Fibroblast of lung (primary cell): Measurements from ENCODE around the gene CLDN8. TPM values are rescaled to one million over a fixed set of nuclear protein-coding genes. Genes with fewer than 3 reads are reported as not detected.

Experiments used
- DNase-seq, 2 donors: peaks; one replicate each; pipeline versions ENCODE4 v3.0.0 to v3.0.0-alpha.2; 2010; ENCODE audit warnings: low read depth in 2 of 2
- H2AFZ ChIP-seq: 2 replicates; pipeline ENCODE4 v1.5.1; 2012; ENCODE audit warnings: low read length, control low read depth, inconsistent platforms
- H3K27ac ChIP-seq: 2 replicates; pipeline ENCODE4 v1.5.1; 2011; ENCODE audit warnings: low read length, control low read depth; ENCODE audit not compliant: insufficient read depth
- H3K27me3 ChIP-seq: 2 replicates; pipeline ENCODE4 v1.5.1; 2011; ENCODE audit warnings: mild to moderate bottlenecking, low read length; ENCODE audit not compliant: control insufficient read depth, insufficient read depth
- H3K36me3 ChIP-seq: 2 replicates; pipeline ENCODE4 v1.5.1; 2011; ENCODE audit warnings: low read length; ENCODE audit not compliant: control insufficient read depth, insufficient read depth
- H3K4me1 ChIP-seq: 2 replicates; pipeline ENCODE4 v1.5.1; 2011; ENCODE audit warnings: low read length; ENCODE audit not compliant: control insufficient read depth, insufficient read depth; ENCODE audit errors: extremely low read depth
- H3K4me2 ChIP-seq: 2 replicates; pipeline ENCODE4 v1.5.1; 2011; ENCODE audit warnings: low read length, control low read depth; ENCODE audit not compliant: insufficient read depth; ENCODE audit errors: extremely low read depth
- H3K4me3 ChIP-seq, 4 experiments: fragments of 200-600 bp in 1 of 4; sonication (generic) in 1 of 4; replicated peaks in 1 of 4; 2 replicates each; pipeline ENCODE4 v1.5.1; 2011 to 2016; ENCODE audit warnings: low read length in 4 of 4, low read depth in 3 of 4, mild to moderate bottlenecking in 3 of 4, control low read depth in 2 of 4, inconsistent platforms in 1 of 4, mixed read lengths in 1 of 4; ENCODE audit not compliant: insufficient read depth in 1 of 4; ENCODE audit errors: control extremely low read depth in 1 of 4
- H3K79me2 ChIP-seq: 2 replicates; pipeline ENCODE4 v1.5.1; 2012; ENCODE audit warnings: mild to moderate bottlenecking, low read length, inconsistent platforms; ENCODE audit not compliant: control insufficient read depth, insufficient read depth
- H3K9ac ChIP-seq: 2 replicates; pipeline ENCODE4 v1.5.1; 2011; ENCODE audit warnings: mild to moderate bottlenecking, low read length, control low read depth; ENCODE audit not compliant: insufficient read depth
- H3K9me3 ChIP-seq: 2 replicates; pipeline ENCODE4 v1.5.1; 2012; ENCODE audit warnings: low read depth, low read length; ENCODE audit not compliant: control insufficient read depth, insufficient read depth
- H4K20me1 ChIP-seq: 2 replicates; pipeline ENCODE4 v1.5.1; 2011; ENCODE audit warnings: low read length; ENCODE audit not compliant: control insufficient read depth, insufficient read depth; ENCODE audit errors: extremely low read depth
- CTCF ChIP-seq, 2 donors: IDR thresholded peaks in 1 of 2; conservative IDR thresholded peaks in 1 of 2; 1 replicate in 1 of 2; 2 replicates in 1 of 2; pipeline ENCODE4 v1.5.1; 2011 to 2012; ENCODE audit warnings: low read length in 2 of 2, control low read depth in 1 of 2, inconsistent platforms in 1 of 2, low read depth in 1 of 2, mild to moderate bottlenecking in 1 of 2
- EZH2 ChIP-seq: IDR thresholded peaks from 2 replicates; pipeline ENCODE4 v1.5.1; 2012; ENCODE audit warnings: low read length, control low read depth, mild to moderate bottlenecking; ENCODE audit errors: missing control alignments
- polyA plus RNA-seq, 2 donors: library from polyadenylated mRNA; depleted of rRNA in 1 of 2; stranded (reverse) in 1 of 2; unstranded in 1 of 2; fragments of >200 nt; gene quantifications; 2 replicates each; pipeline ENCODE4 v1.2.1, GENCODE V29; 2011 to 2012; ENCODE audit warnings: missing spikeins in 1 of 2
- total RNA-seq: library from RNA; depleted of rRNA; stranded (reverse); fragments of >200 nt; gene quantifications from 2 replicates; pipeline ENCODE4 v1.2.1, GENCODE V29; 2014

Gene CLDN8
- total and polyA plus RNA-seq, 2 donors (not counting 1 experiment from before 2014, with no cell fraction given): not detected

GRCh38 chr21:30222724-30223123 lies 6.8 kb upstream of the CLDN8 start:
- H3K36me3 ChIP-seq: no peaks in the 10 kb centered on the region
- no peaks in the 10 kb centered on the region for H3K9me3 ChIP-seq
- H3K4me3 ChIP-seq: no peak overlapping the region
- DNase-seq: no peak
- H2AFZ ChIP-seq: no peak overlapping the region
- H3K4me1 ChIP-seq: no peaks in the 10 kb centered on the region
- TF ChIP-seq EZH2: no peak
- TF ChIP-seq CTCF (conservative IDR thresholded peaks at IDR 0.05 in 1 of 2, IDR thresholded peaks at IDR 0.05 in 1 of 2; ENCODE audit: low read depth in 1 of 2, low read length in 2 of 2): no peak
- no peaks in the 10 kb centered on the region for H3K27me3 ChIP-seq
- H4K20me1 ChIP-seq: no peaks in the 10 kb centered on the region
- H3K9ac ChIP-seq: no peak overlapping the region
- no peak overlapping the region for H3K27ac ChIP-seq
- no peak overlapping the region for H3K4me2 ChIP-seq
- no peaks in the 10 kb centered on the region for H3K79me2 ChIP-seq

- TF ChIP-seq EZH2 (no peak), CTCF (conservative IDR thresholded peaks at IDR 0.05 in 1 of 2, IDR thresholded peaks at IDR 0.05 in 1 of 2; ENCODE audit: low read depth in 1 of 2, low read length in 2 of 2) (no peak)
- Histone ChIP-seq H3K79me2 (no peaks in the 10 kb centered on the region), H3K27me3 (no peaks in the 10 kb centered on the region), H3K4me2 (no peak overlapping the region), H4K20me1 (no peaks in the 10 kb centered on the region), H3K4me1 (no peaks in the 10 kb centered on the region), H3K9ac (no peak overlapping the region), H2AFZ (no peak overlapping the region), H3K36me3 (no peaks in the 10 kb centered on the region), H3K4me3 (no peak overlapping the region), H3K27ac (no peak overlapping the region), H3K9me3 (no peaks in the 10 kb centered on the region)
- DNase-seq: no peak
These were observed 4.8 kb downstream of the CLDN8 start for GRCh38 chr21:30211071-30211470.

GRCh38 chr21:30209601-30210000 lies 6.3 kb downstream of the CLDN8 start:
- H3K4me2 ChIP-seq: no peak overlapping the region
- DNase-seq: no peak
- H3K27me3 ChIP-seq: no peaks in the 10 kb centered on the region

More at GRCh38 chr21:30209601-30210000, 6.3 kb downstream of the CLDN8 start:
- Histone ChIP-seq H3K4me1 (no peaks in the 10 kb centered on the region), H3K27ac (no peak overlapping the region), H3K9me3 (no peaks in the 10 kb centered on the region), H3K9ac (no peak overlapping the region), H3K79me2 (no peaks in the 10 kb centered on the region), H3K4me3 (no peak overlapping the region), H2AFZ (no peak overlapping the region), H4K20me1 (no peaks in the 10 kb centered on the region), H3K36me3 (no peaks in the 10 kb centered on the region)
- TF ChIP-seq CTCF (conservative IDR thresholded peaks at IDR 0.05 in 1 of 2, IDR thresholded peaks at IDR 0.05 in 1 of 2; ENCODE audit: low read depth in 1 of 2, low read length in 2 of 2) (no peak), EZH2 (no peak)
